IPS DF 4.7 (cell line): ENCODE measurements around the gene RDH8.

ENCODE experiments used
- DNase-seq: peaks from one replicate; pipeline ENCODE4 v3.0.0-alpha.2; 2013; ENCODE audit warnings: low spot score; ENCODE audit errors: extremely low read depth

RDH8 gene

GRCh38 chr19:10013316-10013715 is at the start of gene RDH8:
Gene RDH8, plus strand, starts transcription at chr19:10013483. Its CDS starts 15 bp downstream, at chr19:10013498.
- DNase-seq = no peak

GRCh38 chr19:9966024-9966423 is 47.3 kb upstream of the RDH8 start:
- DNase-seq = no peak

GRCh38 chr19:9966448-9966847 is 46.8 kb upstream of the RDH8 start:
- DNase-seq = no peak

GRCh38 chr19:9967326-9967725 is 46.0 kb upstream of the RDH8 start:
- no peak for DNase-seq

GRCh38 chr19:9968820-9969687 is 44.2 kb upstream of the RDH8 start:
- no peak for DNase-seq

- no peak for DNase-seq
Observed at GRCh38 chr19:9969688-9969975, 43.7 kb upstream of the RDH8 start.

GRCh38 chr19:9970481-9970880 is 42.8 kb upstream of the RDH8 start:
- DNase-seq = no peak

GRCh38 chr19:9971166-9971897 is 42.0 kb upstream of the RDH8 start:
- no peak for DNase-seq

GRCh38 chr19:9972103-9972502 is 41.2 kb upstream of the RDH8 start:
- DNase-seq = no peak

GRCh38 chr19:9981406-9982260 is 31.6 kb upstream of the RDH8 start:
- no peak for DNase-seq

- no peak for DNase-seq
Observed at GRCh38 chr19:9986787-9987281, 26.4 kb upstream of the RDH8 start.

- no peak for DNase-seq
Observed at GRCh38 chr19:9989504-9989903, 23.8 kb upstream of the RDH8 start.

GRCh38 chr19:9991425-9992191 is 21.7 kb upstream of the RDH8 start:
- DNase-seq = no peak

GRCh38 chr19:9995084-9995483 is 18.2 kb upstream of the RDH8 start:
- DNase-seq = no peak

GRCh38 chr19:9995999-9996398 is 17.3 kb upstream of the RDH8 start:
- DNase-seq = no peak

- no peak for DNase-seq
Observed at GRCh38 chr19:9996541-9996940, 16.7 kb upstream of the RDH8 start.

GRCh38 chr19:10000171-10000826 is 13.0 kb upstream of the RDH8 start:
- no peak for DNase-seq

- no peak for DNase-seq
Observed at GRCh38 chr19:10001899-10002298, 11.4 kb upstream of the RDH8 start.

GRCh38 chr19:10003271-10003670 is 10.0 kb upstream of the RDH8 start:
- DNase-seq = no peak

- no peak for DNase-seq
Observed at GRCh38 chr19:10004617-10005016, 8.7 kb upstream of the RDH8 start.
